ENCODE results near the gene C10orf95.

Gene C10orf95

DNA sequence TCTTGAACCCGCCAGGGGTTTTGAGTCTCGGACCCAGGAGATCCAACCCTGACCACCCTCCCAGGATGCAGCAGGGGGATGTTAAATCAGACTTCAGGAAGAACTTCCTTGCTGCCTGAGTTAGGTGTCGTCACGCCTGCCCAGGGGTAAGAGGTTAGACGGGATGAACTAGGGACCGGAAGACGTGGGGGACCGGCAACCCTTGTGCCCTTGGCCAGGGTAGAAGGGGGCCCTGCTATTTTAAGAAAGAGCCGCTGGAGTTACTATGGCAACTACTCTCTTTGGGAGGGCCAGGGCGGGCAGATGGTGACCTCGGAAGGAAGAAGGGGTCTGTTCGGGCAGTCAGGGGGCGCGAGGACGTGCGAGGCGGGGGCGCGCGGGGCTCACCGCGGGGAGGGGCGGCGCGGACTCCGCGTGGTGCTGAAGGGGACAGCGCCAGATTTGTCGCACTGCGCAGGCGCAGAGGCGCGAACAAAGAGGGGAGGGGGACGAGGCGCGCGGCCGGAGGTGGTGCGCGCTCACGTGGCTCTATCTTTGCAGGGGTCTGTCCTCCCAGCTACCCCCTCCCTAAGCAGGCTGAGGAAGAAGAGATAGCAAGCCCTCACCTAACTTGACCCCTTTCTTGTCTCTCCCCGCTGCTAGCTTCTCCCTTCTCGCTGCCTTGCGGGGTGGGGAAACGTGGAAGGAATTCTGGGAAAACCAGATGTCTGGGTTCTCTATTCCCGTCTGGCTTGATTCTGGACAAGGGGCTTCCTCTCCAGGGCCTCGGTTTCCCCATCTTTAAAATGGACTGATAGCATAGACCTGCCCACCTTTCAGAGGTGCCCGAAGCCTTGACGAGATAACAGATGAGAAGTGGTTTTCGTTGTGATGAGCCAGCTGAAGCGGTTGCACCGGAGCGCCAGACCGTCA, 31.8 kb downstream of the C10orf95 start:
- in situ Hi-C loops (cut with MboI; ENCODE audit: low sequenced_read_pairs), result no loop called here

DNA sequence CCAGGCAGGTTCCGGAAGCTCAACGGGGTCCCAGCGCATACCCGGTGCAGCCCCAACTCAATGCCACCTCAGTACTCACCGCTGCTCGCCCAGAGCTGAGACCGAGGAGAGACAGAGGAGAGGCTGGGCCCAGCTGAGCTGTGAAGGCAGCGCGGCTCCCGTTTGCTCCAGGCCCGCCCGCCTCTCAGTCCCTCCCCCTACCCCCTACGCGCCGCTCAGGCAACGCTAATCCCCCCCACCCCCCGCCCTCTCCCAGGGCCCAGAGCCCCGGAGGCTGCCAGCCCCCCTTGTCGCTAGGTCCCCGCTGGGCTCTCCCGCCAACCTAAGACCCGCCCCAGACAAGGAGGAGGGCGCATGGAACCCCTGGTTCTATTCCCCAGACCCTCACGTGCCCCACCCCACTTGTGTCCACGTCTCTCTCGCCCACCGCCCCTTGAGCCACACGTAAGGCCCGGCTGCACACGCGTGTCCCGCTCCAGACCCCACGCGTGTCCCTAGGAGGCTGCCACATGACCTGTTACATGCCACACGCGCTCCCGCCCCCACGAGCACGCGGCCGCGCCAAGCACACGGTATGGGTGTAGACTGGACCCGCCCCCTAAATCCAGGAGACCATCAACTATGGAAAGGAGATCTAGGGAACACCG, 32.6 kb downstream of the C10orf95 start, which contains the start of gene PSD:
PSD (minus strand) TSS at position 164 of the 647 bp plus-strand sequence. CDS start 1,747 bp downstream, outside the sequence.
- in situ Hi-C loops (cut with MboI; ENCODE audit: low sequenced_read_pairs), result no loop called here

DNA sequence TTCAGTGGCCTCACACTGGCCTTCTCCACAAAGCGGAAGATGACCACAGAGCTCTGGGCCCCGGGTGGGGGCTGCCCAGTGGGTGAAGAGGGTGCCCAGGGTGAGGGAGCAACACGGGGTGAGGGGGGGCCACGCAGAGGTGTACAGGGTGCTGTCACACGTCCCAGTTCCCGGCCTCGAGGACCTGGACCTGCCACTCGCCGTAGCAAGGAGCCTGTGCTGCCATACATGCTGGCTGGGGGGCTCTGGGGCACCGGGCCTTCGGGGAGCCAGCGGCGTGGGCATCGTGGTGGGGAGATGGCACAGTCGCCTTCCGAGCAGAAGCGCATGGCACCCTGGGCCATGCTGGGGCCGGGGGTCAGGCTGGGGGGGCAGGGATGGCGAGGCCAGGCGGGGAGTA, 34.6 kb downstream of the C10orf95 start:
- in situ Hi-C loops (cut with MboI; ENCODE audit: low sequenced_read_pairs), result no loop called here

DNA sequence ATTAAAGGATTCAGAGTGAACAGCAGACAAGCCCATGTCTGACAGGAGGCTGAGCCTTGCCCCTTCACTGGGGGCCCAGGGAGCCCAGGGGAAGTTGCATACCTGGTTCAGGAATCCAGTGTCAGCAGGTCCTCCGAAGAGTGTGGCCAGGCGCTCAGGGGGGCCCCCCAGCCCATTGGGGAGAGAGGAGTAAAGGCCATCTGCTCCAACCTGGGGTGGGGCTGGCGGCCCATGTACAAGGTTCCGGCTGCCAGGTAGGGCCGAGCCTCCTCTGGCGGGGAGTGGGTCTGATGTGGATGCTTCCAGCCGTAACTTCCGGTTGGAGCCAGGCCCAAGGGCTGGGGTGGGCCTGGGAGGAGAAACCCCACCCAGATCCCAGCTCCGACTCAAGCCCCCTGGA, 35.1 kb downstream of the C10orf95 start:
- in situ Hi-C loops (cut with MboI; ENCODE audit: low sequenced_read_pairs), result no loop called here

DNA sequence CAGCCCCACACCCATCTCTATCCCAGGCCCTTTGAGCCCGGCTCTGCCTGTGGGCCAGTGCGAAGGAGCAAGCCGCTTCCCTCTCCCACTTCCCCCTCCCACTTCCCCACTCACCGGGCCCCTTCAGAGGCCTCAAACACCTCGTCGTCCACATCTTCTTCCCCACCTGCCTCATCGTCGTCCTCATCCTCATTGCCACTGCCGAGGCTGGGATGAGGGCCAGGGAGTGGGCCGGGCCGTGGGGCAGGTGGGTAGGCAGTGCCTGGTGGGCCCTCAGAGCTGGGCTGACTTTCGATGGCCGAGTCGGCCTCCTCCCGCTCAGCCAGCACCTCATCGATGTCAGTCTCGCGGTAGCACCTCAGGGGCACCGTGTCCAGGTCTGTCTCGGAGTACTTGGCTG, 36.6 kb downstream of the C10orf95 start:
- in situ Hi-C loops (cut with MboI; ENCODE audit: low sequenced_read_pairs), result no loop called here

DNA sequence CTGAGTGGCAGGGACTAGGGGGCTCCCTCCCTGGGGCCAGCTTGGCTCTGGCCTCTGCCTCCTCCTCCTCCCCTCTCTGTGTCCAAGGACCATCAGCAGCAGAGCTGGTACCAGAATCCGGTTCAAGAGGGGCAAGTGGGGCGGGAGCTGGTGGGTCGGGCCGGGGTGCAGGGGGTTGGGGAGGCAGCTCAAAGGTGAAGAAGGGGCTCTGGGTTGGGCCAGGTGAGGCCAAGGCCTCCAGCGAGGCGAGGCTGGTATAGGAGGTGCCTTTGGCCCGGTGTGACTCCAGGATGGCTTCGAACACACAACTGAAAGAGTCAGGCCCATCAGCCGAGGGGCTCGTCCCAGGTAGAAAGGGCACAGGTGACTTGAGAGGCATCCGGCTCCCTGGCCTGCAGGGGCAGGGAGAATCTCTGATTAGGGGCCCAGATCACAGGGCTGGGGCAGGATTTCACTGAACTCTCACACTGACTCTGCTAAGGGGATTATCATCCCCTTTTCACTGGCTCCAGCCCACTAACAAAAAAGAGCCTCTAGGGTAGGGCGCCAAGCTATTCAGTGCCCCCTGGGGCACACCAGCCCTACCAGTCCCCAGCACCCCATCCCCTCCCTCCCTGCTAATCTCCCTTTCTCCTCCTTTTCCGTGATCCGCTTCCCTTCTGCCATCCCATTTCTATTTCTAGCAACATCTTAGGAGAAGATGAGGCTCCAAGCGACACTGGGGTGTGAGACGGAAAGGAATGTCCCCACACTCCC, 37.4 kb downstream of the C10orf95 start:
- in situ Hi-C loops (cut with MboI; ENCODE audit: low sequenced_read_pairs), result no loop called here

DNA sequence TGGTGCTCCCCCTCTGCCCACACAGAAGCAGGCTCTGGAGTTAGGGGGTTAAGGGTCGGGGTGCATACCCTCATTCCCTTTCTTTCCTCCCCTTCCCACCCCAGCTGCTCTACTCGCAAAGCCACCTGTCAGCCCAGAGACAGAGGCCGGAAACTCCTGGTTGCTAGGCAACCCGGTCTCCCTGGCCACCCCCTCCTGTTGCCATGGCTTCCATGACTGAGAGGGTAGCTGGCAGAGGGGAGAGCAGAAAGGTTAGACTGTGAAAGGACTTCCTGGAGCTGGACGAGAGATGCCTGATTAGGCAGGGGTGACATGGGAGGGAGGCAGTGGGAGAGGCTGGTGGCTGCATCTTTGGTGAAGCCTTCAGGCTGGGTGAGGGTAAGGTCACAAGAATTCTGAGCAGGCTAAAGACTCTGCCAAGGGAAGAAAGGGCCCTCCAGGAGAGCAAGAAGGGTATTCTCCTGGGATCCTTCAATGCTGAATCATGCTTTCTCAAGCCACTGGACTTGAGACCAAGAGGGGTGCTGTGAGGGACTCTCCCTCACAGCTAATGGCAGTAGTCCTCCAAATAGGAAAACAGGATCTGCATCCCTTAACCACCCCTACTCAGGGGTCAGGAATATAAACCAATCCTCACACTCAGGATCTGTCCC, 38.2 kb downstream of the C10orf95 start:
- in situ Hi-C loops (cut with MboI; ENCODE audit: low sequenced_read_pairs), result no loop called here

DNA sequence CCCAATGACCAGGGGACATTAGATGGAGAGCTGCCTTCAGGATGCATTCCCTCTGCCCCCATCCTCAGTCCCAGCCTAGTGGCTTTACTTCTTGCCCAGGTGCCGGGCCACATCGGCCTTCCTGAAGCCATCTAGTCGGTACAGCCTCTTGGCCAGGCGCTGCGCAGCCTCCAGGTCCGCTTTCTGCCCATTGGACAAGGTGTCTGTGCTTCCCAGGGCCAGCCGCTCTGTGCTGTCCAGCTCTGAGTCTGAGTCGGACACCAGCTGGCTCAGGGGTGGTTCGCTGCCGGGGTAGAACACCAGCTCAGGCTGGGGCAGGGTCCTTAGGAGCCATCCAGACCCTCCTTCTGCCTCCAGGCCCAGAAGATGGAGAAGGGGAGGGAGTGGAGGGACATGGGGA, 39.0 kb downstream of the C10orf95 start:
- in situ Hi-C loops (cut with MboI; ENCODE audit: low sequenced_read_pairs), result no loop called here

DNA sequence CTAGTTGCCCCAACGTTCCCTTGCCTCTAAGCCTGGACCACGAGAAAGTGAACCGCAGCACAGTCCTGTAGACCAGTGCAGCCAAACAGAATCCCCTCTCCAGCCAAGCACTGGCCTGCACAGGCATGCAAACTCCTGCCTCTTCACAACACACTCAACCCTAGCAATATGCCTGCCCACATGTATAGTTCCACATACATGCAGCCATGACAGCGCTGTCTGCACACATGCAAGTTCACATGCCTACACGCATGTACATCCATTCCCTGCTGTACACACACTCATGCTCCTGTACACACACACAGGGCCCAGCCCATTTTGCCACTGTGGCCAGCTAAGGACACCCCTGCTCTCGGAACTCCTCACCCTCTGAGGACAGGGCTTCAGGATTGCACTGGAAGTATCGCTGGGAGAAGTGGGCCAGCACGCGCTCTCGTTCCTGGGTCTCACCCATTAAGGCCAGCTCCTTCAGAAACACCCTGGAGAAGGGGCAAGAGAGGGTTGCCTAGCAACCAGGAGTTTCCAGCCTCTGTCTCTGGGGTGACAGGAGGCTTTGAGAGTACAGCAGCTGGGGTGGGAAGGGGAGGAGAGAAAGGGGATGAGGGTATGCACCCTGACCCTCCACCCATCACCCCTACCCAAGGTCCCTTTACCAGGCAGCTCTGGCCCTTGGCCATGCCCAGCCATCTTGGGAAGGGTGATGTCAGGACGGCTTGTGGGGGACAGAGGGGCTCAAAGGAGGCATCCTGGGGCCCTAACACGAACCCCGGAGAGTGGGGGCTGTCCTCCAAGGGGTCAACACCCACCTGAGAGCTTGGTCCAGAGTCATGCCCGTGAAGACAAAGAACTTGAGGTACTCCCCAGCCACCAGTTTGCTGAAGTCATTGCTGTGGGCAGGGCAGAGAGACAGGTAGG, 39.7 kb downstream of the C10orf95 start:
- in situ Hi-C loops (cut with MboI; ENCODE audit: low sequenced_read_pairs), result no loop called here

DNA sequence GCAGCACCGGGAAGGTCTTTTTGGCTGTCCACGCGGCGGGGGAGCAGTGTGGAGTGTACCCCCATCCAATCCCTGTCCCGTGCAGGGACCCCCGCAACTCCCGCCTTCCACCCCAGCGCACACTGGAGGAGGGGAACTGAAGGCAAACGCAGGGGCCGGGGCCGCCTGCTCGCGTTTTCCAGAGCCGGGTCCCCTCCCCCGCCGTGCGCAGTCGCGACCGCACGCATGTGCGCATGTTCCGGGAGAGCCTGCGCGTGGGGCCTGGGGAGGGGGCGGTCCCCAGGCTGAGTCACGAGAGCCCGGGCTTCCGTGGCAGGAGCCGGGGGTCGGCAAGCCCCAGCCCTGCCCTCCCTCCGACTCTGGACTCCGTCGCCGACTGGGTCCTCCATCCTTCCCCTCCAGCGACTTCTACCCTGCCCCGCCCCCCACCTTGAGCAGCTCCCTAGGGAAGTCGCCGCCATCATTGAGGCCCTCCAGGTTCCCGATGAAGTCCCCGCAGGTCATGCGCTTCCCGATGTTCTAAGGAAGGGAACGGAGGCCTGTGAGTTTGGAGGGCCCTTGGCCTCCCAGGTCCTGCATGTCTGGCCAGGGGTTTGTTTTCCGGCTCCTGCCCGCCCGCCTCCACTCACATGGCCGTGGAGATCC, 40.8 kb downstream of the C10orf95 start:
- in situ Hi-C loops (cut with MboI; ENCODE audit: low sequenced_read_pairs), result no loop called here

DNA sequence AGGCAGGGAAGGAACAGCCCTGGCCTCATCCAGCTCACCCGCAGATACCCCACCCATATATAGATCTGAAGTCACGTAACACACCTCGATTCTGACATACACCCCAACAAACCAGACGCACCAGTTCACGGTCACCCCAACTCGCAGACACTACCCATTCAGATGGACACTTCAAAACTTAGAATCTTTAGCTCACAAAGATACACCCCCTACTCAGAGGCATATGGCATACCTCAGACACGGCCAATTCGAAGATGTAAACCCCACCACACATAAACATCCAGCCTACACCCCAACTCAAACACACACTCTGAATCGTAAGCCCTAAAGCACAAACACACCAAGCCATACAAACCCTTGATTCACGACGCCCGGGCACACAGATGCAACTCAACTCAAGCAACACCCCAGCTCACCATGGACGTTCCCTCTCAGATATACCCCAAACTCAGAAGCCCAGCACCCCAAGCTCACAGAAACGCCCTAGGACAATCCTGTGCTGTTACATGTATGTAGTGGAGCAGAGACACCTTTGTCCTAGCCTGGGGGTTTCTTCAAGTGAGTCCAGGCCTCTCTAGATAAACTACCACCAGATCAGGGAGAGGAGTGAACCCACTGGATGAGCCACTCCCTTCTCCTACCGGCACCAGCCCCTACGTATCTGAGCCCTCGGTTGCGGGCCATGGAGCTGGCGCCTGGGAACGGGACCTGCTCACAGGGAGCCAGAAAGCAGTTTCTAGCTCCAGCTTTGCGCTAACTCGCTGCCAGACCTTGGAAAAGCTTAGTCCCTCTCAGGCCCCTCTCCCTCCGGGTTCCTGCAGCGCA, 41.5 kb downstream of the C10orf95 start:
- in situ Hi-C loops (cut with MboI; ENCODE audit: low sequenced_read_pairs), result no loop called here

DNA sequence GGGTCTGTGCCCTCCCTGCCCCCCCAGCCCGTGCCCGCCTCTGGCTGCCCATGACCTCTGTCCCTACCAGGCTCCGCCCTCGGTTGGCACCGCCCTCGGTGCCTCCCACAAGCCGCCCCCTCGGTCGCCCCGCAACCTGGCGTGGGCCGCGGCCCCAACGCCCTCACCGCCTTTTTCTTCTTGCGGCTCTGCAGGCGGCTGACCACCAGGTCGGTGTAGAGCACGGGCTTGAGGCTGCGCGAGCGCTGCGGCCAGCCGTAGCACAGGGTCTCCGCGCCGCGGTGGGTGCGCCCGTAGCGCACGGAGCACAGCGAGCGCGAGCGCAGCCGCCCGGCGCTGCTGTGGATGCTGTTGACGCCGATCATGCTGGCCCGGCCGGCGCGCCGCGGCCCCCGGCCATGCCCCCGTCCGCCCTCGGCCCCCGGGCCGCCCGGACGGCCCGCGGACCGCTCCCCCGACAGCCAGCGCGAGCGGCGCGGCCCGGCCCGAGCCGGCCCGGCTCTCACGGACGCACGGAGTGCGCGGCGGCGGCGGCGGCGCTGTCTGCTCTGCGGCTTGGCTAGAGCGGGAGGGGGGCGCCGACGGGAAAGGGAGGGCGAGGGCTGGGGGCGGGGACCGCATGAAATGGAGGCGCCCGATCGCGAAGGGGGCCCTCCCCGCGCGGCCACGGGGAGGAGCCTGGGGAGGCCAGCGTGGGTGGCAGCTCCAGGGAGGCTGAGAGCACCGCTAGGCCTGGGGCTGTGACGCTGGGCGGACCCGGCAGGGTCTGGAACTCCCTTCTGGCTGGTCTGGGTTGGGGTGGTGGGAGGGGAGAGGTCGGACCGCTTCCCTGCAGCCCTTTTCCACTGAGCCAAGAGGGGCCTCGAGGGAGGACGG, 42.4 kb downstream of the C10orf95 start:
- in situ Hi-C loops (cut with MboI; ENCODE audit: low sequenced_read_pairs), result no loop called here

DNA sequence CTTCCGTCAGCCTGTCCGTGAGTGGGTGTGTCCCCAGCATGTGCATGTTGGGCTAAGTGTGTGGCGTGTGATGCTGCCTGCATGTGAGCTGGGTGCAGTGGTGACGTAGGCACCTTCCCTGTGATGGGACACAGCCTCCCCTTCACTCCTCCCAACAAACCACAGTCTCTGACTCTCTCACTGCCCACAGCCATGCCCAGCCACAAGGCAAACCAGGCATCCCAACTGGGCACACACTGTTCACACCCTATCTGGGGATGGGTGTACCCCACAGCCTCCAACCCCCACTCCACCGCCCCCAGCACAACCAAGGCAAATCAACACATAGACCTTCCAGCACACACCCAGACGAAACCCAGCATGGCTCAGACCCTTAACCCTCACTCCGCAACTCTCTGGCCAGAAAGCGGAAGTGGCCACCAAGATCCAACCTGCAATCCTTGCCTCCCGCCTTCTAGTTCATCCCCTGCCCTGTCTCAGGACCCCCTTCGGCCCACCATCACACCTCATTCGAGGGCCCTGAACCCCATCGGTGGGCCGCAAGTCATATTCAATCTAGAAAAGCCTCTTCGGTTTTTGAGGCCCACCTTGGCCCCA, 43.1 kb downstream of the C10orf95 start:
- in situ Hi-C loops (cut with MboI; ENCODE audit: low sequenced_read_pairs), result no loop called here

DNA sequence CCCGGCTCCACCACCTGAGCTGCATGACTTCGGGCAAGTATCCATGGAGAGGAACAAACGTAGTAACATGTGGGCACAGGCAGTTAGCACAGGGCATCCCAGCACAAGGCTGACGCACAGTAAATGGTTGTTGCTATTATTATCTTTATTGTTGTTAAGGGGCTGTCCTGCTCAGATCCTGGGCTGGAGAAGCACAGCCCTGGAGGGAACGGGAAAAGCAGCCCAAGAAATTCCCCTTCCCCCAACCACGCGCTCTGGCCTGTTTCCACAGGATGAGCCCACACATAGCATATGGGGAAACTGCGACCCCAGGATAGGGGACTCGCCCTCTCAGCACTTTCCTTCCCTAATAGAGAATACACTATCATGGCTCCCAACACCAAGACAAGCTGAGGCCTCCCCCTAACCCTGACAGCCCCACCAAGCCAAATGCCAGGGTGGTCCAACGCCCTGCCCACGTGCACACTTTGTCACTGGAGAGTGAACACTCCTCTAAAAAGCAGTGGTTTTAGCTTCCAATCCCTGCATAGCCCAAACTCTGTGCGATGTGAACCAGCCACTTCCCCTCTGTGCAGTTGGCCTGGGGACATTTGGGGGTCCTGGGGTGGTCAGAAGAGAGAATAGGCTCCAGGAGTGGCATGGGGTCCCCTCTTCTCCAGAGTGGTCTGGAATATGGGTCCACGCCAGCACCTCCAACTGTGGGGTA, 43.8 kb downstream of the C10orf95 start:
- in situ Hi-C loops (cut with MboI; ENCODE audit: low sequenced_read_pairs), result no loop called here

DNA sequence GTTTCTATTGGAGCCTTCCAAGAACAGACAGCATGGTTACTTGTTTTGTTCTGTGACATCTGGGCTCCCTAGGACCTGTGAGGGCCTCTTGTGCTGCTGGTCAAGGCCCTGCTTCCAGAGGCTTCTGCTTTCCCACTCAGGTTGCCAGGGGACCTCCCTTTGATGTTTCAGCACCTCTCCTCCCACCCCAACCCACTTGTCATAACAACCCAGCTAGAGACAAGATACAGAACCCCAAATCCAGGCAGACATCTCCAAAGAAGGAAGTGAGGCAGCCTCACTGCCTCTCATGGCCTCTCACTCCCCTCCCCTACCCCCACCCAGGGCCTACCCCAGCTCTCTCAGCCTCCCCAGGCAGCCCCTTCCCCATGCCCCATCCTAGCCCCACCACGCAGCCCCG, 44.5 kb downstream of the C10orf95 start:
- in situ Hi-C loops (cut with MboI; ENCODE audit: low sequenced_read_pairs), result no loop called here

DNA sequence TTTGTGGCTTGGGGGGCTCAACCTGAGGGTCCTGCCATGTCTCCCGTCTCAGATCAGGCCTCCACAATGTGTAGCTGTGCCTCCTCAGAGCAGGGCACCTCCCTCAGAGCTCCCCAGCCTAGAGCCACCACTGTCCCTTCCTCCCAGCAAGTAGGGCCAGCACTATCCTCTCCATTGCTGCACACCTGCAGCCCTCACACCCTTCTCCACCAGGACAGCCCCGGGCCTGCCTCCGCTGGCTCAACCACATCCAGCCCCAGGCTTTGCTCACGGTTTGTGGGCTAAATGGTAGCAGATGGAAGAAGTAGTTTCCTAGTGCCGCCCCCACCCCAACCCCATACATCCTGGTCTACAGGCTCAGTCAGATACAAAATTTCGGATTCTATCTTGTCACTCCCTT, 45.7 kb downstream of the C10orf95 start:
- in situ Hi-C loops (cut with MboI; ENCODE audit: low sequenced_read_pairs), result no loop called here

All from HL-60/S4 treated with retinoic acid at 250 ng/mL for 4 days and 3 days (cell line).